ENCODE measurements around the gene LMTK3.
A peak's percentile ranks its signal among the peaks of the same experiment; 100 is the strongest.

Gene LMTK3, protein sequence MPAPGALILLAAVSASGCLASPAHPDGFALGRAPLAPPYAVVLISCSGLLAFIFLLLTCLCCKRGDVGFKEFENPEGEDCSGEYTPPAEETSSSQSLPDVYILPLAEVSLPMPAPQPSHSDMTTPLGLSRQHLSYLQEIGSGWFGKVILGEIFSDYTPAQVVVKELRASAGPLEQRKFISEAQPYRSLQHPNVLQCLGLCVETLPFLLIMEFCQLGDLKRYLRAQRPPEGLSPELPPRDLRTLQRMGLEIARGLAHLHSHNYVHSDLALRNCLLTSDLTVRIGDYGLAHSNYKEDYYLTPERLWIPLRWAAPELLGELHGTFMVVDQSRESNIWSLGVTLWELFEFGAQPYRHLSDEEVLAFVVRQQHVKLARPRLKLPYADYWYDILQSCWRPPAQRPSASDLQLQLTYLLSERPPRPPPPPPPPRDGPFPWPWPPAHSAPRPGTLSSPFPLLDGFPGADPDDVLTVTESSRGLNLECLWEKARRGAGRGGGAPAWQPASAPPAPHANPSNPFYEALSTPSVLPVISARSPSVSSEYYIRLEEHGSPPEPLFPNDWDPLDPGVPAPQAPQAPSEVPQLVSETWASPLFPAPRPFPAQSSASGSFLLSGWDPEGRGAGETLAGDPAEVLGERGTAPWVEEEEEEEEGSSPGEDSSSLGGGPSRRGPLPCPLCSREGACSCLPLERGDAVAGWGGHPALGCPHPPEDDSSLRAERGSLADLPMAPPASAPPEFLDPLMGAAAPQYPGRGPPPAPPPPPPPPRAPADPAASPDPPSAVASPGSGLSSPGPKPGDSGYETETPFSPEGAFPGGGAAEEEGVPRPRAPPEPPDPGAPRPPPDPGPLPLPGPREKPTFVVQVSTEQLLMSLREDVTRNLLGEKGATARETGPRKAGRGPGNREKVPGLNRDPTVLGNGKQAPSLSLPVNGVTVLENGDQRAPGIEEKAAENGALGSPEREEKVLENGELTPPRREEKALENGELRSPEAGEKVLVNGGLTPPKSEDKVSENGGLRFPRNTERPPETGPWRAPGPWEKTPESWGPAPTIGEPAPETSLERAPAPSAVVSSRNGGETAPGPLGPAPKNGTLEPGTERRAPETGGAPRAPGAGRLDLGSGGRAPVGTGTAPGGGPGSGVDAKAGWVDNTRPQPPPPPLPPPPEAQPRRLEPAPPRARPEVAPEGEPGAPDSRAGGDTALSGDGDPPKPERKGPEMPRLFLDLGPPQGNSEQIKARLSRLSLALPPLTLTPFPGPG (N-terminal part only)

DNA sequence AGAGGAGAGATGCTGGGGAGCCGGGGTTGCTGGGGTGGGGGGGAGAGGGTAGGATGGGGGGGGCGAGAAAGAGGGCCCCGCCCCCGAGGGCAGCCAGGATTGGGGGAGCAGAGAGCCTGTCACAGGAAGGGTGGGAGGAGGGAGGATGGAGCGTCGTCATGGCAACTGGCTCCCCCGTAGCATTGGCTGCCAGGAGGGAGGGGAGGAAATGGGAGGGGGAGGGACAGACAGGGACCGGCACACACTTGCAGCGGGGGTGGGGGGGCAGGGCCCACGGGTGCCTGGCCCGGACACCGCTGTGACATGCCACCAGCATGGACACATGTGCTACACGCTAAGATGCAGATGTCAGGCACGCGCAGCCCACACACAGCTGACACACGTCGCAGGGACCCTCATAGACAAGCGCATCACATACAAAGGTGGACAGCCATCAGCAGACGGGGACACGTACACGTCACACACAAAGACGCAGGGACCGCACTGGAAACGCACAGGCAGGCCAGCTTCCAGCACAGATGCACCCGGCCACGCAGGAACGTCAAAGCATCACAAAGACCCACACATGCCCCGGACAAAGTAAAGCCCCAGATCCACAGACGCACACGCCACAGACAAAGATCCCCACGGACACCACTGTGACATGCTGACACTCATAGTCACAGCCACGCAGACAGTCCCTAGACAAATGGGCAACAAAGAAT, at the start of gene LMTK3:
Gene LMTK3, minus strand, starts transcription at position 36 of the 704 bp plus-strand sequence. CDS start 259 bp downstream, outside the sequence.
- DNase-seq: peak; percentile 93

GRCh38 chr19:48561412-48561811, 49.8 kb upstream of the LMTK3 start:
- no peak for DNase-seq

DNA sequence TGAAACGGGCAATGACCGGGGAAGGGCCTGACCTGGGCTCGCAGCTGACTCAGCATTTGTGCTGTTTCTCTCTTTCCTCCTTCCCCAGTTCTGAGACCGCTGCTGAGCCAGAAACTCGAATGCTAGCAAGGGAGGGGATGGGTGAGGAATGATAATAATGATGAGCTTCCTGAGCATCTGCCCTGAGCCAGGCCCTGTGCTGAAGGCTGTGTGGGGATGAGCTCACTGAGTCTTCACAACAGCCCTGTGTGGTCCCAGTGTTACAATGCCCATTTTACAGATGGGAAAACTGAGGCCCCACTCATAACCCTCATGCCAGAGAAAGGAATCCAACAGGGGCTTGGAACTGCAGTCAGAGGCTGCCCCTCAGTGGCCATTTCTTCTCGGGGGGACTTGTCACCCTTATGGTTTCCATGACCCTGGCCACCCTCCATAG, 48.5 kb upstream of the LMTK3 start:
- DNase-seq: peak; percentile 18

DNA sequence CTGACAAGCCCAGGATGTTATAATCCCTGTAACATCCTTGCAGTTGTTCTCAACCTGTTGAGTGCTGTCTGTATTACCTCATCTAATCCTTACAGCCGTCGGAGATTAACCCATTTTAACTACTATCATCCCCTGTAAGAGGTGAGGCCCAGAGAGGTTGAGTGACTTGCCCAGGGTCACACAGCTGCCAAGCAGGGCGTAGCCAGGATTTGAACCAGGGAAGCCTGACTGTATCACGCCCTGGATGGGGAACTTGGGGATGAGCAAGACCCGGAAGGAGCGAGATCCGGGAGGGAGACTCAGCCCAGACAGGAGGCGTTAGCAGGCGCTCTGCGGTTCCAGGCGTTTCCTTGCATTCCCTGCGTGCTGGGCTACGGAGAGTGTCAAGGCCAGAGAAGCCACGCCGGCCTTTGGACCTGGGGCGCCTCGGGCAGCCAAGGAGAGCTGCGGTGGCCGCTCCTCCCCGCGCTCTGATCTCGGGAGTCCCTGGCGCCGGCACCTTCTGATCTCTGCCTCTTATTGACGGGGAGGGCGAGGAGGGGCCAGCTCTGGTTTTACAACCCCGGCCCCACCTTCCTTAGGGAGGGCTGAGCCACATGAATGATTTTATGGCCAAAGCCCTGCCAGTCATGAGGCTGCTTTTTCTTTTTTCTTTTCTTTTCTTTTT, 46.5 kb upstream of the LMTK3 start:
- DNase-seq: no peak

GRCh38 chr19:48556825-48557224, 45.2 kb upstream of the LMTK3 start:
- no peak for DNase-seq

- no peak for DNase-seq
These were observed 44.5 kb upstream of the LMTK3 start for GRCh38 chr19:48556163-48556562.

- no peak for DNase-seq
These were observed 42.9 kb upstream of the LMTK3 start for GRCh38 chr19:48554385-48555091.

DNA sequence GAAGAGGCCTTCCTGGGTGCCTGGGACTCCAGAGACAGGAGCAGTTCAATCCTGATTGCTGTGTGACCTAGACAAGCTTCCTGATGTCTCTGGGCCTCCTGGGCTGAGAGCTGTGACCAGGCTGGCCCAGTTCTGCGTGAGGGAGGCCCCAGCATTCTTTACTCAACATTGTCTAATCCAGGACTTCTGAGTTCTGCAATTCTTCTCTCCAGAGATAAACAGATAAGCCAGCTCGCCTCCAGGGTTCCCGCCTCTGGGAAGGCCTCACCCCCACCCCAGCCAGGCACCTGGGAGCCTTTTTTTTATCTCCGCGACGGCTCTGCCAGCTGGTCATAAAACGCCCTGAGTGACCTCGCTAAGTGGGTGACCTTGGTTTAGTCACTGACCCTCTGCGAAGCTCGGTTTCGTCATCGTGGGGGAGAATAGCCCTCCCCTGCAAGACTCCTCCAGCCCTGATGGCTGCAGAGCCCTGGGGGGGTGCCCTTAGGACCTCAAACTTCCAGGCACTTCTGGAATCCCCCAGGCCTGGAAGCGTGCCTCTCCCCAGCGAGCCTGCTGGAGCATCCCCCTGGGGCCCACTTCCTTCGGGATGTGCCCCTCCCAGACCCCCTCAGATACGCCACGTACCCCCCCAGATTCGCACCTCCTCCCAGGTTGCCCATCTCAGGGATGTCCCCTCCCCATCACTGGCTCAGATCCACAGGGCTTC, 42.2 kb upstream of the LMTK3 start:
- DNase-seq: no peak

DNA sequence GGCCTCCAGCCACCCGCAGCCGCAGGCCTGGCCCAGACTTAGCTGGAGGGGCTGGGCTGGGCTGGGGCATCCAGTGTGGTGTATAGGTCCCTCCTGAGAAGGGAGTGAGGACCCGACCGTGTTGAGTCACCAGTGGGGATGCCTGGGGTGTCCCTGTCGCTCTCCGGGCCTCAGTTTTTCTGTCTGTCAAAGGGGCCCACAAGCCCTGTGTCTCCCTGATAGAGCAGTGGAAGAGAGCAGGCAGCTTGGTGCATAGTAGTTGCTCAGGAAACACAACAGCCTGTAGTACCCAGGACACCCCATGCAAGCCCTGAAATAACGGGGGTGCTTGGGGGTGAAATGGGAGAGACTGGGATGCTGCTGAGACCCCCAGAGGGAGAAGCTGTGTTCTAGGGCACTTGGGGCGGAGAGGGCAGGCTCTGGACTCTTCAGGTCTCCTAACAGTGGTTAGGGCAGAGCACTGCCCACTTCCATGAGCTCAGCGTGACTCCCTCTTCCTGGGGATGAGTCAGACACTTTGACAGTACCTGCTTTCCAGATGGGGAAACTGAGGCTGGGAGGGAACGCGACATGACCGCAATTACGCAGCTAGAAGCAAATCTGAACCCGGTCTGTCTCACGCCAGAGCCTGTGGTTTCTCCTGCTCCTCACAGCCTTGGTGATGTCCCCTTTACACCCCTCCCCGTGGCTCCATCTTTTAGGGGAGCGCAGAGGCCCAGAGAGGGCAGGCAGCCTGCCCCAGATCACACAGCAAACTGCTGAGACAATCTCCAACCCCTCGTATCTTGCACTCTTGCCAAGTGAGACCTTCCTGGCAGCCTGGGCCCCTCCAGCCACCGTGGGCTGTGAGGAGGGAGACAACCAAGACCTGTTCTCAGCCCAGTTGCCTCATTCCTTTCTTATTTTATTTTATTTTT, 41.0 kb upstream of the LMTK3 start:
- DNase-seq: no peak

- no peak for DNase-seq
These were observed 40.0 kb upstream of the LMTK3 start, which contains the start of gene SULT2B1 for GRCh38 chr19:48551437-48552302. TSS of gene SULT2B1 (plus strand) at chr19:48552172. CDS start at chr19:48552253, 81 bp downstream.

GRCh38 chr19:48549380-48549779, 37.7 kb upstream of the LMTK3 start:
- no peak for DNase-seq

DNA sequence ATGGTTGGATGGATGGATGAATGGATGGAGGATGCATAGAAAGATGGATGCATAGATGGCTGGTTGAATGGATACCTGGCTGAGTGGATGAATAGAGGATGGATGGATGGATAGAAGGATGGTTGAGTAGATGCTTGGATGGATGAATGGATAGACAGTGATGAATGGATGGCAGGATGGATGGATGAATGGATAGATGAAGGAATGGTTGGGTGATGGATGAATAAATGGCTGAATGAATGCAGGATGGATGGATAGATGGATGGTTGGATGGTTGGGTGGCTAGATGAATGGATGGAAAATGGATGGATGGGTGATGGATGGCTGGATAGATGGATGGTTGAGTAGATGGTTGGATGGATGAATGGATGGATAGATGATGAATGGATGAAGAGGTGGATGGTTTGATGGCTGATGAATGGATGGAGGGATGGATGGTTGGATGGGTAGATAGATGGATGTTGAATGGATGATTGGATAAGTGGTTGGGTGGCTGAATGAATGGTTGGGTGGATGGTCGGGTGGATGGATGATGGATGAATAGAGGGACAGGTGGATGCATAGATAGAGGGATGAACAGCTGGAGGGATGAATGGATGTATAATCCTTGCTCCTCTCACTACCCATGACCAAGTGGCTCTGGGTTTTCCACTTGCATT, 36.7 kb upstream of the LMTK3 start:
- no peak for DNase-seq

GRCh38 chr19:48547722-48548121, 36.1 kb upstream of the LMTK3 start:
- no peak for DNase-seq

- DNase-seq: no peak
These were observed 33.5 kb upstream of the LMTK3 start for GRCh38 chr19:48544856-48545750.

GRCh38 chr19:48543121-48543710, 31.6 kb upstream of the LMTK3 start:
- DNase-seq: no peak

- DNase-seq: no peak
These were observed 30.2 kb upstream of the LMTK3 start for GRCh38 chr19:48541813-48542212.
